GM11168 (cell line): ENCODE results near the gene PSAP.

Source experiments
- in situ Hi-C: fragments of 300-500 bp; cut with MboI; formaldehyde crosslinking; loops from one replicate; pipeline ENCODE4 v1.12.0; 2022; ENCODE audit warnings: low sequenced_read_pairs; ENCODE audit not compliant: unreplicated experiment

Gene PSAP

GRCh38 chr10:71773221-71773971 lies 77.7 kb downstream of the PSAP start, which contains the start of gene VSIR:
TSS of gene VSIR (minus strand) at chr10:71773520. CDS start at chr10:71773439, 81 bp downstream.
- in situ Hi-C loops, result no loop called here

DNA sequence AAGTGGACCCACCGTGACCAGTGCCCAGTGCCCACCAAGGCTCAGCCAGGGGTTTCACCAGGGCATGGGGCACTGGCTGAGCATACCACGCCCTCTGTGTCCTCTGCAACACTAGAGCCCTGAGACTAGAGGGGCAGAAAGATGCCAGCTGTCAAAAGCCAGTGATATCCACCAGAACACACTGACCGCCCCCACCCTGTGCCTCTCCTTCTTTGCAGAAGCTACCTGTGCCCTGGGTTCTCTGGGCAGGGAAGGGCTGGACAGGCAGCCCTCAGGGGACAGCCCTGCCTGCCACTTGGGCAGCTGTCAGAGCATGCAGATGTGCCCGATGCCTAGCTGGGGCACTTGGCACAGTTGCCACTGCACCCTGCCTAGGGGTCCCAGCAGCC lies 78.2 kb downstream of the PSAP start:
- in situ Hi-C loops, result no loop called here

- in situ Hi-C loops, result no loop called here
Observed at GRCh38 chr10:71771821-71772617, 79.0 kb downstream of the PSAP start.

GRCh38 chr10:71771204-71771603 lies 79.8 kb downstream of the PSAP start:
- in situ Hi-C loops, result no loop called here

DNA sequence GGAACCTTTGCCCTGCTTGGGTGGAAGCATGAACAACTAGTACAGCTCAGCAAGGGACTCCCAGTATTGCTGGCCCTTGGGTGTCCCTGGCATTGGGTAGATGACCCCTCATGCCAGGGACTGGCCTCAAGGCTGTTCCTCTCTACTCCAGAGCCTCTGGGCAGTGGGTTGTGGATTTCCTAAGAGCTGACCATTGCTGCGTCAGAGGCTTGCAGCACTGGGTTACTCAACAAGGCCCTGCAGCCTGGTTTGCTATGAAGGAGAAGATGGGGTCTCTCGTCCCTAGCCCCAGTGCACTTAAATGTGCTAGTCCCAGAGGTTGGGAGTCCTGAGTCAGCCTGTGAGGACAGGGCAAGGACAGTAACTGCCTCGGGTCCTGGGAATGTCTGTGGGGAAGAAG lies 80.3 kb downstream of the PSAP start:
- in situ Hi-C loops, result no loop called here

- in situ Hi-C loops, result no loop called here
Observed at GRCh38 chr10:71770255-71770654, 80.8 kb downstream of the PSAP start.

GRCh38 chr10:71769279-71769823 lies 81.7 kb downstream of the PSAP start:
- in situ Hi-C loops, result no loop called here

GRCh38 chr10:71767420-71768035 lies 83.5 kb downstream of the PSAP start:
- in situ Hi-C loops, result no loop called here

GRCh38 chr10:71766717-71767419 lies 84.2 kb downstream of the PSAP start:
- in situ Hi-C loops, result no loop called here
